Activated CD4-positive, CD25-positive, alpha-beta regulatory T cell treated with anti-CD3 and anti-CD28 coated beads, Interleukin-2, amount 50 U/mL, for 24 hours (primary cell): ENCODE results near the gene NUP85.
A peak's percentile ranks its signal among the peaks of the same experiment; 100 is the strongest.
"Not testable (repeated sequence)": the region's sequence is repeated elsewhere in the genome, so short reads cannot be mapped to it uniquely, and the experiment has no call there.

Experiments
- ATAC-seq, 2 donors: fragments of 150-1000 bp; cut with Tn5 transposase; one replicate each; pipeline ENCODE4 v1.10.0; 2021; ENCODE audit warnings: mild to moderate bottlenecking in 1 of 2, moderate library complexity in 1 of 2

The NUP85 gene

GRCh38 chr17:75205037-75205792 lies at the start of gene NUP85:
NUP85 (plus strand) TSS chr17:75205679; CDS start chr17:75205762, 83 bp downstream.
- ATAC-seq = peak; percentile 87 to 90

- not testable (repeated sequence) for ATAC-seq
Observed at GRCh38 chr17:75158480-75158879, 47.0 kb upstream of the NUP85 start.

- no peak for ATAC-seq
Observed at GRCh38 chr17:75159196-75160031, 46.1 kb upstream of the NUP85 start.

- ATAC-seq = no peak
Observed at GRCh38 chr17:75160211-75160610, 45.3 kb upstream of the NUP85 start.

GRCh38 chr17:75163074-75163473 lies 42.4 kb upstream of the NUP85 start:
- no peak for ATAC-seq

GRCh38 chr17:75164606-75165005 lies 40.9 kb upstream of the NUP85 start:
- not testable (repeated sequence) for ATAC-seq

GRCh38 chr17:75168998-75169397 lies 36.5 kb upstream of the NUP85 start:
- ATAC-seq = no peak

- ATAC-seq = no peak
Observed at GRCh38 chr17:75173526-75173925, 32.0 kb upstream of the NUP85 start.

- no peak for ATAC-seq
Observed at GRCh38 chr17:75174996-75175395, 30.5 kb upstream of the NUP85 start.

- ATAC-seq = no peak
Observed at GRCh38 chr17:75176625-75177024, 28.9 kb upstream of the NUP85 start.

GRCh38 chr17:75178453-75178852 lies 27.0 kb upstream of the NUP85 start:
- no peak for ATAC-seq

- ATAC-seq = no peak
Observed at GRCh38 chr17:75181110-75181509, 24.4 kb upstream of the NUP85 start.

- no peak for ATAC-seq
Observed at GRCh38 chr17:75181608-75182318, 23.7 kb upstream of the NUP85 start.

GRCh38 chr17:75182319-75182568 lies 23.2 kb upstream of the NUP85 start:
- ATAC-seq = peak in 1 of 2 donors; percentile 2

- ATAC-seq = peak; percentile 84 to 87
Observed at GRCh38 chr17:75182569-75183436, 22.7 kb upstream of the NUP85 start, which contains the start of gene SUMO2. SUMO2 (minus strand) TSS chr17:75182959; CDS start chr17:75182834, 125 bp downstream.

- no peak for ATAC-seq
Observed at GRCh38 chr17:75183999-75184884, 21.2 kb upstream of the NUP85 start.

- ATAC-seq = no peak
Observed at GRCh38 chr17:75188614-75189013, 16.9 kb upstream of the NUP85 start.

GRCh38 chr17:75191584-75191983 lies 13.9 kb upstream of the NUP85 start:
- ATAC-seq = no peak

- no peak for ATAC-seq
Observed at GRCh38 chr17:75194879-75195278, 10.6 kb upstream of the NUP85 start.

GRCh38 chr17:75199886-75200618 lies 5.4 kb upstream of the NUP85 start:
- ATAC-seq = no peak

GRCh38 chr17:75205793-75206163 lies 299 bp downstream of the NUP85 start:
- ATAC-seq = peak; percentile 9 to 13
